Activated CD8-positive, alpha-beta memory T cell treated with anti-CD3 and anti-CD28 coated beads, Interleukin-2, amount 50 U/mL, for 48 hours (primary cell): ENCODE results near the gene JPH3.
"Not testable (repeated sequence)": the region's sequence is repeated elsewhere in the genome, so short reads cannot be mapped to it uniquely, and the experiment has no call there.

Experiments
- DNase-seq: peaks from one replicate; pipeline ENCODE4 v3.0.0-alpha.2; 2020

Gene JPH3

DNA sequence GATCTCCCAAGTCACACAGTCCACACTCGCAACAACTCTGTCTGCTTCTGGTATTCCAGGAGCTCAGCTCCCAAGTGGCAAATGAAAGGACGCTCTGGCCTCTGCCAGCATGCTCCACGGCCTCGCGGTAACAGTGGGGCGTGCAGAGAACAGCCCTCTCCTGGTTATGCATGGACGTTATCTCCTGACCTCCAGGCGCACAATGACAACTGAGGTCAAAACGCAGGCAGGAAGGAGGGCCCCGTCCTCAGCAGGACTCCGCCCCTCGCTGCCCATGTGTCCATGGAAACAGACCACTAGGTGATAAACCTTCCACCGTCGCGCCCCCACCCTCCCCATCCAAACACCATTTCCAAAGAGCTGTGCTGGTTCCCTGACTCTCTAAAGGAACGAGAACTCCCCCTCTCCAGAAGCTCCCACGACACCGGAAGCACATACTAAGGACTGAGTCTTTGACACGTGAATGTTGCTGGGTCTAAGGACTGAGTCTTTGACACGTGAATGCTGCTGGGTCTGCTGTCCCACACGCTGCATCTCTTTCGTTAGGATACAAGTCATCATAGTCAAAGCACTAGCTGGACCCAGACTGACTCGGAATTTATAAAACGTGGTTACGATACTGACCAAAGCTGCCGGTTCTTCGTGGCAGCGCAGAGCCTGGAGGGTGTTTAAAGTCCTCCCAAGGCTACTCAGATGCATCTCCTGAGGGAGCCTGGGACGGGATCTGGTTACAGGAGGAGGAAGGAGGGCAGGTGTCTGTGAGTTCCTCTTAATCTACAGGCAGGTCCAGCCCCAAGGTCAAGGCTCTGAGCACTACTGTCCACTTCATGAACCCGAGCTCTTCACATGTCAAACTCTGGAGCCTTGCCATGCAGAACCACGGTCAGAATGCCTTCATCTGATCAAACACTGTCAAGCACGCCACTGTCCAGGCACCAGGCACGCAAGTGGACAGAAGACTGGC lies 119.6 kb downstream of the JPH3 start:
- DNase-seq: no peak

DNA sequence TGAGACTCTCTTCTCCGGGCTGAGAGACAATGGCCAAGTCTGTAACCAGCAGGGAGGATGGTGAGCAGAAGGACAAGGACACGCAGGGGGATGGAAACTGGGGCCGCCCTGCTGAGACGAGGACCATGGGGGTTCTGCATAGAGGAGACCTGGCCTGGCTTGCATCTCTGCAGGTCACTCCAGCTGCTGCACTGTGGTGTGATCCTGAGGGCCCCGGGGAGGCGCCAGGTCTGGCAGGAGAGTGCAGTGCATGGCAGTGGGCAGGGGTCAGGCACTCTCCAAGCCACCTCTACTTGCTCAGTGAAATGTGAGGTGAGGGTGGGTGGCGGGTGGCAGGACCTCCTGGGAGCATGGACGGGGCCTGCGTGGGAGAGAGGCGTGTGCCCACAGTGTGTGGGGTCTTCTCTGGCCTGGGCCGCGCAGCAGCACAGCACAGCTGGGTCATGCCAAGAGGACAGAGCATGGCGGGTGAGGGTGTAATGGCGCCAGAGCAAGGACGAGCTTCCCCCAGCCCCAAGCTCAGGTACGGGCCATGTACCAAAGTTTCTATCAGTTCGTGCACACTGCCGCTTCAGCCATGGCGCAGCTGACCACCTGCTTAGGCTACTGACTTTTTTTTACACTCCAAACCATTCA lies 120.4 kb downstream of the JPH3 start:
- no peak for DNase-seq

DNA sequence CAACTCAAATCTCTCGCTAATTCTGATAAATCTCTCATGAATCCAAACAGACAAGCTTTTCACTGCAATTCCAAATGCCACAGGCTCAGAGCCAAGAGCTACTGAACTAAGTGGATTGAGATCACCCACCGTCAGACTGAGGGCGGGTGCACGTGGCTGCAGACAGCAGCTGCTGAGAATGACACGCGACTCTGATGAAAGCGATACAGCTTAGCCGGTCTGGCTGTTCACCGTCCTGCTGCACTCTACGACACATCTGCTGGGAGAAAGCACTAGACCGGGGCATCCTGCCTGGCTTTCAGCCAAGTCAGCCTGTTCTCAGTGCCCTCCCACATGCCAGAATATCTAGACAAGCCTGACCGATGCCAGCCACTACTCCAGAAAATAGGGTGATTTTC lies 120.9 kb downstream of the JPH3 start:
- no peak for DNase-seq

DNA sequence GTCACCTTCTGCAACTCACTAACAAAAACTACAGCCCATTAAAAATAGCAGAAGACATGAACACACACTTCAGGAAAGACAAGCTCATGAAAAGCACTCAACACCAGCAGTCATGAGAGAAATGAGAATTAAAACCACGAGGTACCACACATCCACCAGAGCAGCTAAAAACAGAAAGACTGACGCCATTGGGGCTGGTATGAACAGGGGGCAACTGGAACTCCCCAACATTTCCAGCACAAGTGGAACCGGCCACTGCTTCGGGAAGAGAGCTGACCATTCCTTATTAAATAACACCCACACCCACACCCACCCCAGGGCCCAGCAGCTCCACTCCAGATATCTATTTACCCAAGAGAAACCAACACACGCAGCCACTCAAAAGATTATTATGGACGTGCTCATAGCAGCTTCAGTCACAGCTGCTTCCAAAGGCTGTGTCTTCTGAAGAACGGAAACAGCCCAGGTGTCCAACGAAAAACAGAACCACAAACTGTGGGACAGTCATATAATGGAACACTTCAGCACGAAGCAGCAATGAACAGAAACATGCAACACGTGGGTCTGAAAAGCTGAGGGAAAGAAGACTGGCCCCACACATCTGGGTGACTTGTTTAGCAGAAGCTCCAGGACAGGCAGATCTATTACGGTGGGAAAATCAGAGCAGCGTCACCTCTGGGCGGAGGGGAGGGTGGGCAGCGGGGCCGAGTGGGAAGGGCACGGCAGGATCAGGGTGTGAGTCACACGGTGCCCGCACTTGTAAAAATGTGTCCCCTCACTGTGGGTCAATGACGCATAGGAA lies 122.4 kb downstream of the JPH3 start:
- DNase-seq: no peak

DNA sequence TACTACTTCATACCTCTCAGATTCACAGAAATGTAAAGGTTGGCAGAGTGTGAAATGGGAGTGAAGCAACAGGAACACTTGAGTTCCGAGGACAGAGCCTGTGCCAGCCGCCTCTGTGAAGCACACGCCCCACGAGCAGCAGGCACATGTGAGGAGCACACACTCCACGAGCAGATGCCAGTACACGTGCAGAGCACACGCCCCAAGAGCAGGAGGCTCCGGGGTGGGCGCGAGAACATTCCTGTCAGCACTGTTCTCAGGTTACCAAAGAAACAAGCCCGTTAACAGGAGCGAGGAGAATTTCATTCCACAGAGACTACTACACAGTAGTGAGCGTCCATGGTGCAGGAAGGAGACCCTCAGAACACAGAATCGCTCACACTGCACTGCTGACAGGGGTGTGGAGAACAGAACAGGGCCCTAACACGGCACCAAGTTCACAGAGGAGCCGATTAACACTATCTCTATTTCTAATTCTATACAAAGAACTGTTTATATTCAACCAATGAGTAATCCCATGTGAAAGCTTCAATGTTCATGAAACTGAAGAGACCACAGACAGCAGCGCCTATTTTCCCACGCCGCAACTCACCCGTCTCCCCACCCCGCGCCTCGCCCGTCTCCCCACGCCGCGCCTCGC lies 123.4 kb downstream of the JPH3 start:
- no peak for DNase-seq

DNA sequence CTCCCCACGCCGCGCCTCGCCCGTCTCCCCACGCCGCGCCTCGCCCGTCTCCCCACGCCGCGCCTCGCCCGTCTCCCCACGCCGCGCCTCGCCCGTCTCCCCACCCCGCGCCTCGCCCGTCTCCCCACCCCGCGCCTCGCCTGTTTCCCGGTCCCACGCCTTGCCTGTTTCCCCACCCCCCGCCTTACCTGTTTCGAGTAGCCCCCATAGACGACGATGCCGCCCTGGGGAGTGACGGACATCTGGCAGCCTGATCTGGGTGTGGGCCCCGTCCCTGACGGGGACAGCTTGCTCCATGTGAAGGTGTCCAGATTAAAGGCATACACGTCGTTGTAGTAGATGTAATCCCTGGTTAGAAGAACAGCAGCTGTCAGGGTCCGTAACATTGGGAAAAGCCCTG lies 124.3 kb downstream of the JPH3 start:
- not testable (repeated sequence) for DNase-seq

DNA sequence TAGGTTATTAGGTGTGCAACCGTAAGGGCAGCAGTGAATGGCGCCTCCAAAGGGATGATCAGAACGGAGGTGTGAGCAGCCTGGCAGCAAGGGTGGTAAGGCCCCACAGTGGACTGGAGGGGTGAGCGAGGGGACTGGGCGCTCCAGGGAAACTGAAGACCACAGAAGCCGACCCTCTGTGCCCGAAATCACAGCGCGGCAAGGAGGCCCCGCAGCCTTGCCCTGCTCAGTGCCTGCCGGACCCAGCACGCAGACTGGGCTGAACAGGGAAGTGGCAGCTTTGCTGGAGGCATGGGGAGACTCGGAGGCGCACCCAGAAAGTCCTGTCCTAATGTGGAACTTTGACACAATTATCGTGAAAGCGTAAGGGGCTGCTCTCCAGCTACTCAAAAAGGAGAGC lies 125.0 kb downstream of the JPH3 start:
- DNase-seq: no peak

DNA sequence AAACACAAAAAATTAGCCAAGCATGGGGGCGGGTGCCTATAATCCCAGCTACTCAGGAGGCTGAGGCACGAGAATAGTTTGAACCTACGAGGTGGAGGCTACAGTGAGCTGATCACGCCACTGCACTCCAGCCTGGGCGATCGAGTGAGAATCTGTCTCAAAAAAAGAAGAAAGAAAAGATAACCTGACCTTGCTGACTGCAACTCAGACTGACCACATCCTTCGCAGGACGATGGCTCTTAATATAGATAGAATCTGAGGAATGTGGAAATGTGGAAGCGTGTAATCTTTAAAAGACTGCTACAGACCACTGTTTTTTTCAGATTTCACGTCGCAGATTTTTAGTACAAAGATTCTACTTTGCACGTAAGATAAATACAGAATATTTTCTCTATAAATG lies 125.7 kb downstream of the JPH3 start:
- DNase-seq: no peak

DNA sequence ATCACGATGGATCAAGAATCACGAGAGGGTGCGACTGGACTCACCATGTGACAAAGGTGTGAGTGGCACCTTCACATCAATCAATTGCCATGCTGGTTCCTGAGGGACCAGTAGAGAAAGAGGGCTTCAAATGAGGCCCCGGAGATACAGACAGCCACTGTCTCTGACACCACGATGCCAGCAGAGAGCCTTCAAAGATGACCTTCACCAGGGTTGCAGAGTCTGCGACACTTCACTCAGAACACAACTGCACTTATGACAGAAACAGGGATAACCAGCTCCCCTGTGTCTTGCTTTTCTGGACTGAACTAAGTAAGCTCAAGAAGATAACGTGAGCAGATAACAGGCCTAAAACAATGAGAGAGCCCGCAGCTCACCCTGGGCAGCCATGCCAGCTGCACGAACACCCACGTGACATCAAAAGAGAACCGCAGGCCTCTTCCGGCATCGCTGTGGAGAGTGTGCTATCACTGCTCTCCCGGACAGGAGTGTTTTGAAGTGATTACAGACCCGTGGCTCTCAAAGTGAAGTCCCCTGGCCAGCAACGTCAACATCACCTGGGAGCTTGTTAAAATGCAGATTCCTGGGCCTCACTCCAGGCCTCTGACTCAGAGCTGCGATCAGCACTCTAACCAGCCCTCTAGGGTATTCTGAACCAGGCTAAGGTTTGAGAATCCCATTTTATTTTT lies 127.1 kb downstream of the JPH3 start:
- no peak for DNase-seq

DNA sequence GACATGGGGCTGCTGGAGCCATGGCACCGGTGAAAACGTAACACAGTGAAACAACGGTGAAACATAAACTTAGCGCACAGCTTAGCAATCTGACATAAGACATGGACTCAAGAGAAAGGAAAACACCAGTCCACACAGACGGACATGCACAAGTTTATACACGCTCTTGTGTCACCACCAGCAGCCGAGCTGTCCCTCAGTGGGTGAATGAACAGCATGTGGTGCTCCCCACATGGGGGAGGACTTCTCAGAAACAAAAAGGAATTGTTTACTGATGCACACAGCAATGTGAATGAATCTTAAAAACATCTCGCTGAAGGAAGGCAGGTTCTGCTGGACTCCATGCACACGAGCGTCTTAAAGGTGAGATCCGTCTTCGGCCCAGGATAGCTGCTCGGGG lies 129.3 kb downstream of the JPH3 start:
- no peak for DNase-seq

DNA sequence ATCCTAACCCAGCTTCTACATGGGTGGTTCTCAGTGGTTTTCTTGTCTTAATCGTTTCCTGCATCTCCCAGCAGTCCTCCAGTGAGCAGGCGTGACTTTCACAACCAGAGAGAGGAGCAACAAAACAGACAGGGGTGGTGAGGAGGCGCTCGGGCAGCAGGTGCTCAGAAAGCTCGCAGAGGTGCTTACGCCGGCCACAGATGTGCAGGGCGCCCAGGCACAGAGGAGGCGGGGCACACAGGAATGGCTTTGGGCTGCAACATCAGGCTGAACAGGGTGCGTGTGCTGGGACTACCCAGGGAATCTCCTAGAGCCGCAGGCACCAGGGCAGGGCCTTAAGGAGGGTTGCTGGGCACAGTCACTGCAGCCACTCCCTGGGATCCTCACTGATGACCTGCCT lies 130.9 kb downstream of the JPH3 start:
- no peak for DNase-seq

DNA sequence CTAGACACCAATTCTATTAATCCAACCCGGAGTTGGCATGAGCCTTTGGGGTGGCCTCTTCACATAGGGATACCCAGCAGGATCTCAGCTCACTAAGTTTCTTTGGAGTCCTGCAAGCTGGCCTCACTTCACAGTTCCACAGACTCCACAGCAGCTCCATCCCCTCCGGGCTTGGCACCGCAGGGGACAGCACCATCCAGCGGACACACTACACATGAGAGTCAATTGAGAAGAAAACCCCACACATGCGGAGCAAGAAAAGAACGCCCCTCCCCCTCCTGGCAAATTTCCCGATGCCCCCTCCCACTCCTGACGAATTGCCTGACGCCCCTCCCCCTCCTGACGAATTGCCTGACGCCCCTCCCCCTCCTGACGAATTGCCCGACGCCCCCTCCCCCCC lies 132.3 kb downstream of the JPH3 start:
- no peak for DNase-seq

DNA sequence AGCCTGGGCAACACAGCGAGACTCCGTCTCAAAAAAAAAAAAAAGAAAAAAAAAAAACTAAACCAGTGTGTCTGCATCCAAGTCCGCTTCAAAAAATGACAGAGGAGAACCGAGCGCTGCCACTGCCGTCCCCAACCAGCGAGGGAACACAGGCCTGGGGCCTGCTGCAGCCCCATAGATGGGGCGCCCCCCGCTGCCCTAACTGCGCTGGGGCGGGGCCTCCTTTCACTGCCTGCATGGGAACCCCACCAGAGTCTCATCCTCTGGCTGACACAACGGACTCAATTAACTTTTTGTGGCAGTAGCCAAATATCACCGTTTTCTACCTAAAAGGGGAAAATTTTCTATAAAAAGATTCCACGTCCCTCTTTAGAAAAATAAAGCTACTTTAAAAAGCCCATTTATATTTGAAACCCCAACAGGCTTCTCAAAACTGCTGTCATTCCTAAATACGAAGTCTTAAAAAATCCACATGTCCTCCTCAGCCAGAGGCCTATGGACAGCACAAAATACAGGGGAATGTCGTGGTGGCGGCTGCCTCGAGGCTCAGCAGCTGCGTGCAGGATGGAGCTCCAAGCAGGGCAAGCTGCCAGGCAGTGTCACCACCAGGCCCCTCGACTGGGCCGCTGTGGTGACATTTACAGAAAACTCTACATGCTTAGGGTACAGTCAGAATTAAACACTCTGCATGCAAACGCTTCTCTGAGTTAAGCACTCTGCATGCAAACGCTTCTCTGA lies 133.1 kb downstream of the JPH3 start:
- no peak for DNase-seq

DNA sequence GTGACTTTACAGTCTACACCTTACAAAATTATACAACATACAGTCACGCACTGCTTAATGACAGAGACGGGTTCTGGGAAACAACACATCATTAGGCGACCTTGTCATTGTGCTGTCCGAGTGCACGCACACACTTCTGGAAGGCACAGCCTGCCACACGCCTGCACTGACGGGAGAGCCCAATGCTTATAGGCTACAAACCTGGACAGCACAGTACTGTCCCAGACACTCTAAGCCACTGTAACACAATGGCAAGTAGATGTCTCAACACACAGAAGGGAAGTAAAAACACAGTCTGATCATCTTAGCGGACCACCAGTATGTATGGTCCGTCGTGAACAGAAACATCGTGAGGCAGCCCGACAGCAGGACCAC lies 133.7 kb downstream of the JPH3 start:
- no peak for DNase-seq

DNA sequence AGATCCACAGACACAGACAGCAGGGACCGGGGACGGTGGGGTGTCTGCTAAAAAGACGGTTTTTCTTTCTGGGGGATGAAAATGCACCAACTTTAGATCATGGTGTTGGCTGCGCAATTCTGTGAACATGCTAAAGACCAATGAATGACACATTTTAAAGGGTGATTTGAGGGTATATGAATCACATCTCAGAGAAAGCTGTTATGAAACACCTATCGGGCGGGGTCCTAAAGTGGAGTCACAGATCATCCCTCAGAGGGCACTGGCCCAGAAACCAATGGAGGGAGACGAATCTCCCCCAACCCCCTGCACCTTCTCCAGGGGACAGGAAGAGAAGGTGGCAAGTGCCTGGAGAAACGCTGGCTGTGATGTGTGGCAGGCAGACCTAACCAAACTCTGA lies 137.5 kb downstream of the JPH3 start:
- DNase-seq: no peak

DNA sequence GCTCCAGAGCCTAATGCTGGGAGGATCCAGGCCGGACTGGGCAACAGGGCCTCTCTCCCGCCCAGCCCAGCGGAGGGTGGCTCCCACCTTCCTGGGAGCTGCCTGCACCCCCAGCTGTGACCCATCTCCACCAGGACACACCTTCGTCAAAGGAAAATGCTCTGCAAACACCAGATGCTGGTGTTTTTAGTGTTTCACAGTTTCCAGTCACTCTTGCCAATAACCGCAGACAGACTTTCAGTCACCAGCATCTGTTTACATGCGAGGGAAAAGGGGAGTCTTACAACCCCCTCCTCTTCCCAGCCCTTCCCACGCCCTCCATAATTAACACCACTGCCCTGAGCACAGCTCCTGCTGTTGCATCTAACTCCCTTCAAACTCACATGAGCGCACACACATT lies 138.1 kb downstream of the JPH3 start:
- no peak for DNase-seq

DNA sequence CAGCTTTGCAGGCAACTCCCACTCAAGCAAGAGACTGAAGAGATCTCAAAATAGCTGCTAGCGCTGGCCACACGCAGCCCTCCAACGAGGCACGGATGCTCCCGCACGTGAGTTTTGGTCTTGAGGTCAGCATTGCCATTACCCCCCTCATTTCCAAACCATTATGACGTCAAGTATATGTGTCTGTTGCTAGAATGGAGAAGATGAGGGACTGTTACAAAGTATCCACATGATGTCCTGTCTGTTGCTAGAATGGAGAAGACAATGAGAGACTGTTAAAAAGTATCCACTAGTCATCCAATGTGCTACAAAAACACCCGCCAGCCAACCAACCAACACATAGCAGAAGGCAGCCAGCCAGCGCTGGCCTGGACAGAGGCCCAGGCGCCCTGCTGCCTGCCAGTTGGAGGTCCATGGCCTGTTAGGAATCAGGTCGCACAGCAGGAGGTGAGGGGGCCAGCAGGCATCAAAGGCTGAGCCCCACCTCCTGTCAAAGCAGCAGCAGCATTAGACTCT lies 138.7 kb downstream of the JPH3 start:
- DNase-seq: no peak

DNA sequence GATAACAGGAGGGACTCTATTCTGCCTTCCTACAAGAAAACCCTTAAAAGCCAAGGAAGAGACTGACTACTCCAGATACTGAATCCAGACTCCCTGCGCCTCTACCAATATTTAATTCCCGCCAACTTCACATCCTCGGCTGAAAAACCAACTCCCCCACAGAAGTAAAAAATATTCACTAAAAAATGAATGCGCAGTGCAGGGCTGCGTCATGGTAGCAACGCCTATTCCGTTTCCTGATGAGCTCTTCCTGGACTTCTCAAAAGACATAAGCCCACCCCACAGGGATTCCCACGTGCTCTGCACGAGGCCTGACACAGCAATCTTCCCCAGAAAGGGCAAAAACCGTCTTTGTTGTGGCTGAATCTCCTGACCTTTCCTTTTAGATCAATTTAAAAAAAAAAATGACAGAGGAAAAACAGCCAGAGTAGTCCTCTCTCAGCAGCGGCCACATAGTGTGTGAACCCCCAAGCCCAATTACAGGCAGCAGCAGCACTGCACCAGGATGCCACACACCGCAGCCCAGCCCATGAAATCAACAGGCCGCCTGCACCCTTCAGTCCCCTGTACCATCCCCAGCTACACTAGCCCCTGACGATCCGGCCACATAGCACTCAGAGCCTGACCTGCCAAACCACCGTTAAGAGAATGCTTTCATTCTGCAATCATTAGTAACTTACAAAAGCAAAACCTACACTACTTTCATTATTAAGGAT lies 139.6 kb downstream of the JPH3 start:
- DNase-seq: no peak

DNA sequence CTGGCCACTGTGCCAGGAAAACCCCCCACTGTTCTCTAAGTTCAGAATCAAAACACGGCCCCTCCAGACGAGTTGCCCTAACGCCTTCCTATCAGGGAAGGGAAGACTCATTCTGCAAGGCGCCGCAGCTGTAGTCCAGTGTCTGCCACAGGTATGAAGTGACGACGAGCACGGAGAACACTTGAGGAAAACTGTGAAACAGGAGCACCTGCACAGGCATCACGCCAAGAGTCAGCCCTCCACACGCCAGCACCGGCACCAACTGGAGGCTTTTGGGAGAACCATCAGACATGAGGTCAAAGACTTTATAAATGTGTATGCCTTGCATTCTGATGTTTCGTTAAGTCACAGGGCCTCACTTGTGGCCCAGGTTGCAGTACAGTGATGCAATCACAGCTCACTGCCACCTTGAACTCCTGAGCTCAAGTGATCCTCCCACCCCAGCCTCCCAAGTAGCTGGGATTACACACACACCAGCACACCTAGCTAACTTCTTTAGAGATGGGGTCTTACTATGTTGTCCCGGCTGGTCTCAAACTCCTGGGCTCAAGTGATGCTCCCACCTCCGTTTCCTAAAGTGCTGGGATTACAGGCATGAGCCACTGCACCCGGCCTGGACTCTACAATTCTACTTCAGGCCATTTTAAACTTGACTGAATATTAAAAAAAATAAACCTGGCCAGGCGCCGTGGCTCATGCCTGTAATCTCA lies 140.6 kb downstream of the JPH3 start:
- no peak for DNase-seq
